ENCODE results near the gene TBC1D24.
A peak's percentile ranks its signal among the peaks of the same experiment; 100 is the strongest.
"Not testable (repeated sequence)": the region's sequence is repeated elsewhere in the genome, so short reads cannot be mapped to it uniquely, and the experiment has no call there.

The TBC1D24 gene

DNA sequence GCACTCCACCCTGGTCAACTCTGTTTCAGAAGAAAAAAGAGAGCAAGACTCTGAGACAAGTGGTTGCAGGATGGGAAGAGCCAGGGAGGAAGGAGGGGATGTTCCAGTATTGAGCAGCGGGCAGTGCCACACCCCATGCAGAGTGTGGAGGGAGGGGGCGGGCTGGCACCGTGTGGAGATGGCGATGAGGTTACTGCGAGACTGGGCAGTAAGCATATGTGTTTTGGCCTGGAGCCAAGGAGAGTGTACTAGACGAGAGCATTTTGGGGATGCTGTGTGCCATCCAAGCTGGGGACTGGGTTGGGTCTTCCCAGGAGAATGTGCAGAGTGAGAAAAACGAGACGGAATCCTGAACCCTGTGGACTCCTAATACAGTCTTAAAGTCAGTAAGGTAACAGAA lies 3.4 kb downstream of the TBC1D24 start:
- 98% methylated on average over 8 of the region's 8 CpGs for WGBS

DNA sequence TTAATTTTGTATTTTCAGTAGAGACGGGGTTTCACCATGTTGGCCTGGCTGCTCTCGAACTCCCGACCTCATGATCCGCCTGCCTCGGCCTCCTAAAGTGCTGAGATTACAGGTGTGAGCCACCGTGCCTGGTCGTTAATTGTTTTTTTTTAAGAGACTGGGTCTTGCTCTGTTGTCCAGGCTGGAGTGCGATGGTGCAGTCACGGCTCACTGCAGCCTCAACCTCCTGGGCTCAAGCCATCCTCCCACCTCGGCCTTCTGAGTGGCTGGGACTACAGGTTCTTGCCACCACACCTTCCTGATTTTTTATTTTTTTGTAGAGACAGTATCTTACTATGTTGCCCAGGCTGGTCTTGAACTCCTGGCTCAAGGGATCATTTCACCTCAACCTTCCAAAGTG lies 5.1 kb downstream of the TBC1D24 start:
- not testable (repeated sequence) for H3K4me3 ChIP-seq (ENCODE audit: insufficient read depth in 1 of 2, low read depth in 1 of 2, low read length in 2 of 2); H3K9me3 ChIP-seq (ENCODE audit: control insufficient read depth, low read length); H3K27me3 ChIP-seq (ENCODE audit: control insufficient read depth in 1 of 2, insufficient read depth in 1 of 2, low read length in 2 of 2); H2BK12ac ChIP-seq (ENCODE audit: low read length in 2 of 2); H4K8ac ChIP-seq (ENCODE audit: low read length); H2BK5ac ChIP-seq (ENCODE audit: low read depth, low read length, poor library complexity, severe bottlenecking); H3K4ac ChIP-seq (ENCODE audit: low read depth in 1 of 2, low read length in 2 of 2); H4K91ac ChIP-seq (ENCODE audit: low read length); H2BK120ac ChIP-seq (ENCODE audit: low read depth, low read length); H3K14ac ChIP-seq (ENCODE audit: low read length in 2 of 2); H3K9ac ChIP-seq (ENCODE audit: low read length); H3K27ac ChIP-seq (ENCODE audit: low read length, poor library complexity, severe bottlenecking); H3K23ac ChIP-seq (ENCODE audit: low read length in 2 of 2); H2AFZ ChIP-seq (ENCODE audit: low read depth, low read length); DNase-seq; H2AK5ac ChIP-seq (ENCODE audit: low read length, severe bottlenecking); H3K18ac ChIP-seq (ENCODE audit: low read depth in 1 of 2, low read length in 2 of 2); H3K4me2 ChIP-seq (ENCODE audit: low read length, poor library complexity, severe bottlenecking); H2BK15ac ChIP-seq (ENCODE audit: low read depth, poor library complexity, severe bottlenecking)
- peaks cover 12% of the 10 kb centered on the region for H3K4me1 ChIP-seq (ENCODE audit: control insufficient read depth, insufficient read depth, low read depth, low read length)
- peaks cover 42% of the 10 kb centered on the region for H3K79me1 ChIP-seq (replicated peaks; ENCODE audit: low read length, poor library complexity, severe bottlenecking)
- 94% methylated on average over 10 of the region's 10 CpGs for WGBS
- H3K36me3 ChIP-seq (ENCODE audit: control insufficient read depth in 1 of 2, insufficient read depth in 2 of 2, low read depth in 1 of 2, low read length in 2 of 2) = peaks cover 0 to 10% of the 10 kb centered on the region in 2 experiments

More for the DNA sequence above, 3.4 kb downstream of the TBC1D24 start:
- H2BK5ac ChIP-seq (ENCODE audit: low read depth, low read length, poor library complexity, severe bottlenecking) = no peak overlapping the region
- H3K18ac ChIP-seq (ENCODE audit: low read depth in 1 of 2, low read length in 2 of 2) = no peak overlapping the region
- H3K36me3 ChIP-seq (ENCODE audit: control insufficient read depth in 1 of 2, insufficient read depth in 2 of 2, low read depth in 1 of 2, low read length in 2 of 2) = peaks cover 0 to 10% of the 10 kb centered on the region in 2 experiments
- no peak overlapping the region for H3K9ac ChIP-seq (ENCODE audit: low read length)
- H2AK5ac ChIP-seq (ENCODE audit: low read length, severe bottlenecking) = no peak overlapping the region
- peaks cover 24% of the 10 kb centered on the region for H3K4me1 ChIP-seq (ENCODE audit: control insufficient read depth, insufficient read depth, low read depth, low read length)
- no peaks in the 10 kb centered on the region for H3K9me3 ChIP-seq (ENCODE audit: control insufficient read depth, low read length)
- no peak overlapping the region for H2BK120ac ChIP-seq (ENCODE audit: low read depth, low read length)
- no peak overlapping the region for H3K14ac ChIP-seq (ENCODE audit: low read length in 2 of 2)
- H3K23ac ChIP-seq (ENCODE audit: low read length in 2 of 2) = no peak overlapping the region
- H4K8ac ChIP-seq (ENCODE audit: low read length) = no peak overlapping the region
- no peak overlapping the region for H2AFZ ChIP-seq (ENCODE audit: low read depth, low read length)
- H3K4me3 ChIP-seq (ENCODE audit: insufficient read depth in 1 of 2, low read depth in 1 of 2, low read length in 2 of 2) = no peak overlapping the region
- H2BK15ac ChIP-seq (ENCODE audit: low read depth, poor library complexity, severe bottlenecking) = no peak overlapping the region
- no peak overlapping the region for H3K4me2 ChIP-seq (ENCODE audit: low read length, poor library complexity, severe bottlenecking)
- peaks cover 0 to 1% of the 10 kb centered on the region in 2 experiments for H3K27me3 ChIP-seq (ENCODE audit: control insufficient read depth in 1 of 2, insufficient read depth in 1 of 2, low read length in 2 of 2)
- H2BK12ac ChIP-seq (ENCODE audit: low read length in 2 of 2) = no peak overlapping the region
- H3K4ac ChIP-seq (ENCODE audit: low read depth in 1 of 2, low read length in 2 of 2) = no peak overlapping the region
- no peak overlapping the region for H3K27ac ChIP-seq (ENCODE audit: low read length, poor library complexity, severe bottlenecking)
- peaks cover 30% of the 10 kb centered on the region for H3K79me1 ChIP-seq (replicated peaks; ENCODE audit: low read length, poor library complexity, severe bottlenecking)
- no peak overlapping the region for H4K91ac ChIP-seq (ENCODE audit: low read length)
- DNase-seq = no peak

DNA sequence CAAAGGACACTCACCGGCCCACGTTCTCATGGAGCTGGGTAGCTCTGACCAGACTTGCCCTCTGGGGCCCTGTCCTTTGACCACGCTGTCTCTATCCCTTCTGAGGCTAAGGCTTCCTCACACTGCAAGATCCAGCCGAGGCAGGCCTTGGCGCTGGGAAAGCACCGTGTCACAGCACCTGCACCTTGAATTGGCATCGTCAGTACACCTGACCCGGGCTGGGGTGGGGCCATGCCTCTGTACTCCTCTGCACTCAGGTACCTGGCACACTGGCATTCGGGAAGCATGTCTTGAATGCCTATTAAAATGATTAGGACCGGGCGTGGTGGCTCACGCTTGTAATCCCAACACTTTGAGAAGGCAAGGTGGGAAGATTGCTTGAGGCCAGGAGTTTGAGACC lies 6.0 kb downstream of the TBC1D24 start:
- Histone ChIP-seq H3K4me1 (ENCODE audit: control insufficient read depth, insufficient read depth, low read depth, low read length) (peaks cover 5% of the 10 kb centered on the region), H2BK15ac (ENCODE audit: low read depth, poor library complexity, severe bottlenecking) (no peak overlapping the region), H3K4me3 (ENCODE audit: insufficient read depth in 1 of 2, low read depth in 1 of 2, low read length in 2 of 2) (no peak overlapping the region), H4K91ac (ENCODE audit: low read length) (no peak overlapping the region), H3K27ac (ENCODE audit: low read length, poor library complexity, severe bottlenecking) (no peak overlapping the region), H2BK12ac (ENCODE audit: low read length in 2 of 2) (no peak overlapping the region), H3K9me3 (ENCODE audit: control insufficient read depth, low read length) (no peaks in the 10 kb centered on the region), H2AK5ac (ENCODE audit: low read length, severe bottlenecking) (no peak overlapping the region), H3K36me3 (ENCODE audit: control insufficient read depth in 1 of 2, insufficient read depth in 2 of 2, low read depth in 1 of 2, low read length in 2 of 2) (peaks cover 0 to 10% of the 10 kb centered on the region in 2 experiments), H3K23ac (ENCODE audit: low read length in 2 of 2) (peak overlapping the region in 1 of 2 experiments; percentile 71), H3K9ac (ENCODE audit: low read length) (no peak overlapping the region), H3K79me1 (replicated peaks; ENCODE audit: low read length, poor library complexity, severe bottlenecking) (peaks cover 48% of the 10 kb centered on the region), H3K27me3 (ENCODE audit: control insufficient read depth in 1 of 2, insufficient read depth in 1 of 2, low read length in 2 of 2) (no peaks in the 10 kb centered on the region), H3K4me2 (ENCODE audit: low read length, poor library complexity, severe bottlenecking) (no peak overlapping the region), H2AFZ (ENCODE audit: low read depth, low read length) (no peak overlapping the region), H2BK5ac (ENCODE audit: low read depth, low read length, poor library complexity, severe bottlenecking) (no peak overlapping the region), H2BK120ac (ENCODE audit: low read depth, low read length) (no peak overlapping the region), H4K8ac (ENCODE audit: low read length) (no peak overlapping the region), H3K14ac (ENCODE audit: low read length in 2 of 2) (no peak overlapping the region), H3K18ac (ENCODE audit: low read depth in 1 of 2, low read length in 2 of 2) (no peak overlapping the region), H3K4ac (ENCODE audit: low read depth in 1 of 2, low read length in 2 of 2) (no peak overlapping the region)
- WGBS = 92% methylated on average over 12 of the region's 12 CpGs
- DNase-seq = no peak

DNA sequence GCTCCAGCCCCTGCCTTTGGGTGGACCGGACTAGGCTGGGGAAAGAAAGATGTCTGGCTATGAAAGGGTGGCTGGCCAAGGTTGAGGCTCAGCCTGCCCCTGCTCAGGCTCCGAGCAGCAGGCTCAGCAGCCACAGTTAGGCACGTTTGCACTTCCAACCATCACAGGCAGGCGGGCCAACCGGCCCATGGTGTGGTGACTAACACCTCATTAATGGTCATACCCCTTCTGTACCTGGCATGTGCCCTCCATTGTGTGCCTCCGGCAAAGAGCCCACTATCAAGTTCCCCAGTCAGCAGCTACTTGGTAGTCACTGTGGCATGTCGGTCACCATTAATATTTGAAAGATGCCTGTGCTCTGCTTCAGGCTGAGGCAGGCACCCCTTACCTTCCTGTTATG lies 6.7 kb downstream of the TBC1D24 start:
- Histone ChIP-seq H3K4me1 (ENCODE audit: control insufficient read depth, insufficient read depth, low read depth, low read length) (peaks cover 9% of the 10 kb centered on the region), H3K18ac (ENCODE audit: low read depth in 1 of 2, low read length in 2 of 2) (no peak overlapping the region)
- WGBS = 82% methylated on average over 7 of the region's 7 CpGs

More for the DNA sequence above, 6.7 kb downstream of the TBC1D24 start:
- H3K27me3 ChIP-seq (ENCODE audit: control insufficient read depth in 1 of 2, insufficient read depth in 1 of 2, low read length in 2 of 2) = no peaks in the 10 kb centered on the region
- H2AFZ ChIP-seq (ENCODE audit: low read depth, low read length) = no peak overlapping the region
- H3K14ac ChIP-seq (ENCODE audit: low read length in 2 of 2) = no peak overlapping the region
- no peak overlapping the region for H2AK5ac ChIP-seq (ENCODE audit: low read length, severe bottlenecking)
- H3K9me3 ChIP-seq (ENCODE audit: control insufficient read depth, low read length) = no peaks in the 10 kb centered on the region
- no peak overlapping the region for H2BK5ac ChIP-seq (ENCODE audit: low read depth, low read length, poor library complexity, severe bottlenecking)
- H3K9ac ChIP-seq (ENCODE audit: low read length) = no peak overlapping the region
- no peak overlapping the region for H3K23ac ChIP-seq (ENCODE audit: low read length in 2 of 2)
- no peak overlapping the region for H3K27ac ChIP-seq (ENCODE audit: low read length, poor library complexity, severe bottlenecking)
- no peak overlapping the region for H2BK120ac ChIP-seq (ENCODE audit: low read depth, low read length)
- H2BK12ac ChIP-seq (ENCODE audit: low read length in 2 of 2) = no peak overlapping the region
- no peak overlapping the region for H3K4ac ChIP-seq (ENCODE audit: low read depth in 1 of 2, low read length in 2 of 2)
- H2BK15ac ChIP-seq (ENCODE audit: low read depth, poor library complexity, severe bottlenecking) = no peak overlapping the region
- DNase-seq = no peak
- H3K4me2 ChIP-seq (ENCODE audit: low read length, poor library complexity, severe bottlenecking) = no peak overlapping the region
- H3K36me3 ChIP-seq (ENCODE audit: control insufficient read depth in 1 of 2, insufficient read depth in 2 of 2, low read depth in 1 of 2, low read length in 2 of 2) = peaks cover 0 to 14% of the 10 kb centered on the region in 2 experiments
- H3K79me1 ChIP-seq (replicated peaks; ENCODE audit: low read length, poor library complexity, severe bottlenecking) = peaks cover 53% of the 10 kb centered on the region
- H4K8ac ChIP-seq (ENCODE audit: low read length) = no peak overlapping the region
- peak overlapping the region; percentile 70 for H4K91ac ChIP-seq (ENCODE audit: low read length)
- no peak overlapping the region for H3K4me3 ChIP-seq (ENCODE audit: insufficient read depth in 1 of 2, low read depth in 1 of 2, low read length in 2 of 2)
